HepG2 (cell line): ENCODE data around the gene ZFHX3. TPM values are rescaled to one million over a fixed set of nuclear protein-coding genes. Genes with fewer than 3 reads are reported as not detected.

Source experiments
- ATAC-seq: fragments of 200-7000 bp; cut with Tn5 transposase; 3 replicates; pipeline ENCODE4 v1.9.1; 2020; ENCODE audit warnings: mild to moderate bottlenecking, moderate library complexity
- BruUV-seq: library from RNA; stranded (reverse); fragments of 400-500 nt; replicated peaks from 2 replicates; lab custom pipeline; 2021; lab: Mats Ljungman, UMichigan
- CTCF ChIA-PET: fragments of 300-600 bp; formaldehyde crosslinking; extraction: SDS; loops from one replicate; lab custom pipeline; 2021; ENCODE audit warnings: low total read pairs, inconsistent platforms, low intra/inter-chr PET ratio; lab: Yijun Ruan, JAX
- POLR2A ChIA-PET: fragments of 350-600 bp; sonication (Branson Sonifier 250); formaldehyde crosslinking; loops from one replicate; lab custom pipeline; 2020; ENCODE audit warnings: antibody characterized with exemption, inconsistent platforms; lab: Yijun Ruan, JAX
- DNase-seq: peaks from one replicate; pipeline ENCODE4 v3.0.0-alpha.2; 2015; ENCODE audit warnings: low spot score
- FAIRE-seq: peaks from 3 replicates; lab custom pipeline; 2011; peaks lifted over from hg19 to GRCh38; lab: Jason Lieb, UNC
- H2AFZ ChIP-seq: one replicate; pipeline ENCODE4 v1.6.1; 2011; ENCODE audit warnings: low read length, inconsistent platforms
- H3K27ac ChIP-seq: fragments of 300-600 bp; 3 replicates; pipeline ENCODE4 v1.8.0; 2011; ENCODE audit warnings: mixed run types, mild to moderate bottlenecking, mixed read lengths, low read length, inconsistent platforms; ENCODE audit not compliant: insufficient read depth; ENCODE audit errors: extremely low read length
- H3K27me3 ChIP-seq, 2 experiments: fragments of 200-600 bp in 1 of 2; 2 replicates in 1 of 2; 3 replicates in 1 of 2; pipeline versions ENCODE4 v1.6.0 to v1.8.0; 2011; ENCODE audit warnings: low read length in 2 of 2, mild to moderate bottlenecking in 2 of 2, moderate library complexity in 2 of 2, inconsistent platforms in 1 of 2; ENCODE audit not compliant: insufficient read depth in 2 of 2, control insufficient read depth in 1 of 2
- H3K36me3 ChIP-seq, 2 experiments: fragments of 200-600 bp in 1 of 2; replicated peaks in 1 of 2; 2 replicates in 1 of 2; 3 replicates in 1 of 2; pipeline versions ENCODE4 v1.5.1 to v1.8.0; 2011; ENCODE audit warnings: low read length in 2 of 2, inconsistent platforms in 1 of 2; ENCODE audit not compliant: insufficient read depth in 2 of 2, control insufficient read depth in 1 of 2
- H3K4me1 ChIP-seq: 2 replicates; pipeline ENCODE4 v1.5.1; 2012; ENCODE audit warnings: low read length, inconsistent platforms; ENCODE audit not compliant: insufficient read depth
- H3K4me2 ChIP-seq: 2 replicates; pipeline ENCODE4 v1.6.0; 2011; ENCODE audit warnings: low read depth, low read length, inconsistent platforms
- H3K4me3 ChIP-seq, 3 experiments: fragments of 200-600 bp in 1 of 3; sonication (generic), shearing (Covaris generic) in 1 of 3; replicated peaks in 1 of 3; 2 replicates each; pipeline ENCODE4 v1.5.1; 2011 to 2016; ENCODE audit warnings: low read length in 3 of 3, inconsistent platforms in 2 of 3, low read depth in 2 of 3, mild to moderate bottlenecking in 2 of 3, control low read depth in 1 of 3, mixed read lengths in 1 of 3; ENCODE audit not compliant: insufficient read depth in 1 of 3
- H3K79me2 ChIP-seq: one replicate; pipeline ENCODE4 v1.6.1; 2011; ENCODE audit warnings: low read length, inconsistent platforms; ENCODE audit not compliant: insufficient read depth
- H3K9ac ChIP-seq: 2 replicates; pipeline ENCODE4 v1.6.0; 2011; ENCODE audit warnings: mild to moderate bottlenecking, low read depth, low read length, inconsistent platforms; ENCODE audit not compliant: insufficient read depth
- H3K9me3 ChIP-seq: 2 replicates; pipeline ENCODE4 v1.5.1; 2012; ENCODE audit warnings: mild to moderate bottlenecking, low read length
- H4K20me1 ChIP-seq: 2 replicates; pipeline ENCODE4 v1.6.0; 2011; ENCODE audit warnings: inconsistent platforms, mild to moderate bottlenecking, low read length, moderate library complexity; ENCODE audit not compliant: insufficient read depth
- ETV6 ChIP-seq: sonication (generic); formaldehyde crosslinking; conservative IDR thresholded peaks from 2 replicates; pipeline ENCODE4 v1.4.0; 2020; ENCODE audit warnings: missing genetic modification reagents
- MIER2 ChIP-seq: IDR thresholded peaks from 2 replicates; pipeline ENCODE4 v1.6.1; 2016; ENCODE audit warnings: missing biosample characterization, missing genetic modification reagents
- MXD4 ChIP-seq: IDR thresholded peaks from 2 replicates; pipeline ENCODE4 v1.6.1; 2016; ENCODE audit warnings: mild to moderate bottlenecking, missing biosample characterization, missing genetic modification reagents
- NFE2L1 ChIP-seq: sonication (generic); formaldehyde crosslinking; IDR thresholded peaks from 2 replicates; pipeline ENCODE4 v1.4.0; 2020; ENCODE audit warnings: missing genetic modification reagents, mild to moderate bottlenecking, borderline replicate concordance
- ZNF329 ChIP-seq: sonication (generic); formaldehyde crosslinking; IDR thresholded peaks from 2 replicates; pipeline ENCODE4 v1.9.0; 2021; ENCODE audit warnings: low read depth, mild to moderate bottlenecking, missing genetic modification reagents
- WGBS: methylation state at CpG from one replicate; pipeline ENCODE4 v1.1.6; 2017; ENCODE audit warnings: low lambda C conversion rate; 5-methylcytosine and 5-hydroxymethylcytosine counted together
- in situ Hi-C: cut with HindIII; loops from 2 replicates; pipeline ENCODE4 v1.10.0; 2017; ENCODE audit warnings: low pct_unique_long_range_greater_than_20kb; ENCODE audit not compliant: extremely low pct_ligation_motif_present
- intact Hi-C: fragments of 100-400 bp; cut with micrococcal nuclease; formaldehyde crosslinking; loops from one replicate; pipeline ENCODE4 v1.10.0; 2022; ENCODE audit not compliant: unreplicated experiment
- polyA plus RNA-seq, 8 experiments: library from polyadenylated mRNA; depleted of rRNA in 3 of 8; stranded (reverse) in 7 of 8; unstranded in 1 of 8; fragments of >200 nt; fragmentation: Illumina TruSeq in 4 of 8; extraction: Trizol in 4 of 8; gene quantifications; 2 replicates each; pipeline versions ENCODE4 v1.2.1 to v1.2.3, GENCODE V29; 2011 to 2016; ENCODE audit warnings: low read depth in 4 of 8, missing spikeins in 1 of 8, mixed read lengths in 1 of 8; ENCODE audit not compliant: insufficient read depth in 1 of 8
- total RNA-seq, 5 experiments: library from RNA; depleted of rRNA; stranded (reverse); fragments of >200 nt; fragmentation: Illumina TruSeq; extraction: Trizol; gene quantifications; 2 replicates each; pipeline ENCODE4 v1.2.3, GENCODE V29; 2016; ENCODE audit warnings: low read depth in 1 of 5
- TF ChIP-seq, protein P1 (sequence below): sonication (generic); formaldehyde crosslinking; IDR thresholded peaks from 2 replicates; pipeline ENCODE4 v1.5.1; 2020; ENCODE audit warnings: mild to moderate bottlenecking, missing genetic modification reagents
- TF ChIP-seq, protein P2 (sequence below): sonication (generic); formaldehyde crosslinking; IDR thresholded peaks from 2 replicates; pipeline ENCODE4 v1.5.0; 2020; ENCODE audit warnings: missing genetic modification reagents
- TF ChIP-seq, protein P3 (sequence below), 2 experiments: IDR thresholded peaks; 2 replicates each; pipeline ENCODE4 v1.6.1; 2011 to 2012; ENCODE audit warnings: low read length in 2 of 2, borderline replicate concordance in 1 of 2, low read depth in 1 of 2, mild to moderate bottlenecking in 1 of 2, moderate library complexity in 1 of 2
- TF ChIP-seq, protein P4 (sequence below): fragments of 450-650 bp; IDR thresholded peaks from 2 replicates; pipeline ENCODE4 v1.6.1; 2016

Gene ZFHX3
- total and polyA plus RNA-seq, 2 of the 13 experiments (the other 11 are each of a cell fraction or from before 2014, with no cell fraction given) = 5.0 to 6.0 TPM

DNA sequence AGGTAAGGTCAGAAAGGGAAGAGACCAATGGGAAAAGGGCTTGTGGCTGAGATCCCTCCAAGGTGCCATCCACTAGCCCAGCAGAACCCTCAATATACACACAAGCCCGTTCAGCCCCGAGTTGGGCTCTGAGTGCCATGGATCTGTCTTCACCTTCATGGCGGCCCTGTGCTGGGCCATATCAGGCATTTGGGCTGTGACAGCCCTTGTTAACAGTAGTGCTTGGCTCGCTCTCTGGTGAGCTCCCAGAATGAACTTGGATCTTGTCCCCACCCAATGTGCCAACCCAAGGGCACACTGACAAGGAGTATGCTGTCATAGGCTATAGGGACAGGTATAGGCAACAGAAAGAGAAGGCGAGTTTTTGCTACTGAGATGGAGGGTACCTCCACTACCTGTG lies 182.7 kb downstream of the ZFHX3 start (continued):
- TF ChIP-seq, protein P1, sequence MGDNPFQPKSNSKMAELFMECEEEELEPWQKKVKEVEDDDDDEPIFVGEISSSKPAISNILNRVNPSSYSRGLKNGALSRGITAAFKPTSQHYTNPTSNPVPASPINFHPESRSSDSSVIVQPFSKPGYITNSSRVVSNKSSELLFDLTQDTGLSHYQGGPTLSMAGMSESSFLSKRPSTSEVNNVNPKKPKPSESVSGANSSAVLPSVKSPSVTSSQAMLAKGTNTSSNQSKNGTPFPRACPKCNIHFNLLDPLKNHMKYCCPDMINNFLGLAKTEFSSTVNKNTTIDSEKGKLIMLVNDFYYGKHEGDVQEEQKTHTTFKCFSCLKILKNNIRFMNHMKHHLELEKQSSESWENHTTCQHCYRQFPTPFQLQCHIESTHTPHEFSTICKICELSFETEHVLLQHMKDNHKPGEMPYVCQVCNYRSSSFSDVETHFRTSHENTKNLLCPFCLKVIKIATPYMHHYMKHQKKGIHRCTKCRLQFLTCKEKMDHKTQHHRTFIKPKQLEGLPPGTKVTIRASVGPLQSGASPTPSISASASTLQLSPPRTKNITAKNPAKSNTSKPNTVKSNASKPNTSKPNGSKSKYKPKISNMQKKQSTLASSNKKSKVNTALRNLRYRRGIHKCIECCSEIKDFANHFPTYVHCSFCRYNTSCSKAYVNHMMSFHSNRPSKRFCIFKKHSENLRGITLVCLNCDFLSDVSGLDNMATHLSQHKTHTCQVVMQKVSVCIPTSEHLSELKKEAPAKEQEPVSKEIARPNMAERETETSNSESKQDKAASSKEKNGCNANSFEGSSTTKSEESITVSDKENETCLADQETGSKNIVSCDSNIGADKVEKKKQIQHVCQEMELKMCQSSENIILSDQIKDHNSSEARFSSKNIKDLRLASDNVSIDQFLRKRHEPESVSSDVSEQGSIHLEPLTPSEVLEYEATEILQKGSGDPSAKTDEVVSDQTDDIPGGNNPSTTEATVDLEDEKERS (CRISPR knock-in tag) = no peak
- TF ChIP-seq, protein P2, sequence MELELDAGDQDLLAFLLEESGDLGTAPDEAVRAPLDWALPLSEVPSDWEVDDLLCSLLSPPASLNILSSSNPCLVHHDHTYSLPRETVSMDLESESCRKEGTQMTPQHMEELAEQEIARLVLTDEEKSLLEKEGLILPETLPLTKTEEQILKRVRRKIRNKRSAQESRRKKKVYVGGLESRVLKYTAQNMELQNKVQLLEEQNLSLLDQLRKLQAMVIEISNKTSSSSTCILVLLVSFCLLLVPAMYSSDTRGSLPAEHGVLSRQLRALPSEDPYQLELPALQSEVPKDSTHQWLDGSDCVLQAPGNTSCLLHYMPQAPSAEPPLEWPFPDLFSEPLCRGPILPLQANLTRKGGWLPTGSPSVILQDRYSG (CRISPR knock-in tag) = no peak

DNA sequence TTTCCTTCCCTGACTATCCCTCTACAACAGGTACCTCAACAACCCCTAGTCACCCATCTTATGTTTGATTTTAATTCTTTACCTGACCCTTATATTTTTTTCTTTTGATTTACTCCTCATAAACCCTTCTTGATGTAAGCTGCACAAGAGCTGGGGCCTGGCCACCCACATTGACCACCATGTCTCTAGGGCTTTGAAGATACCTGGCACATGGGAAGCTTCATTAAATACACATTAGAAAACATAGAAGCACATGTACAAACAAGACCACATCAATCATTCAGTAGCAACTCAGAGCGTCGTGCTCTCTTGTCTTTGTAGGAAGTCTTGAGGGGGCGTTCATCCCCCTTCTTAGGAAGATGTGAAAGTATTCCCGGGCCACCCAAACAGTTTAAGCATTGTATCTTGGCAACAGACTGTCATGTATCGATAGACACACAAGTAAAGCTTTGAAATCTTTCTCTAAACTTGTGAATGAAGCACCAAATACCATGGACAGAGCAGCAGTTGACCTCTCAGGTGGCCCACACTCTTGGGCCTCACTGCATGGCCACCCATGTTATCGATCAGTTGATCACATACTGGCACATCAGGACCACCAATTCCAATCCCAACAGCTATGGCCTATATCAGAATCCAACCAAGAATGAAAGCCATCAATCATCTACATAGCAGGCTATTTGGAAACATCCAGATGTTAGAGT lies 183.6 kb downstream of the ZFHX3 start:
- FAIRE-seq (peak; percentile 4), DNase-seq (no peak), ATAC-seq (no peak)
- peaks cover 7% of the 10 kb centered on the region; the same call in 1 of the 2 replicates for H3K4me1 ChIP-seq
- intact Hi-C loops = no loop called here
- H3K9me3 ChIP-seq = no peaks in the 10 kb centered on the region
- in situ Hi-C loops = no loop called here
- H3K27me3 ChIP-seq = no peaks in the 10 kb centered on the region
- CTCF ChIA-PET = no interaction called here
- peaks cover 8 to 44% of the 10 kb centered on the region in 2 experiments for H3K36me3 ChIP-seq
- no peak overlapping the region for H3K4me2 ChIP-seq
- H2AFZ ChIP-seq = no peak overlapping the region
- TF ChIP-seq NFE2L1 (CRISPR knock-in tag) = no peak
- TF ChIP-seq, protein P3, sequence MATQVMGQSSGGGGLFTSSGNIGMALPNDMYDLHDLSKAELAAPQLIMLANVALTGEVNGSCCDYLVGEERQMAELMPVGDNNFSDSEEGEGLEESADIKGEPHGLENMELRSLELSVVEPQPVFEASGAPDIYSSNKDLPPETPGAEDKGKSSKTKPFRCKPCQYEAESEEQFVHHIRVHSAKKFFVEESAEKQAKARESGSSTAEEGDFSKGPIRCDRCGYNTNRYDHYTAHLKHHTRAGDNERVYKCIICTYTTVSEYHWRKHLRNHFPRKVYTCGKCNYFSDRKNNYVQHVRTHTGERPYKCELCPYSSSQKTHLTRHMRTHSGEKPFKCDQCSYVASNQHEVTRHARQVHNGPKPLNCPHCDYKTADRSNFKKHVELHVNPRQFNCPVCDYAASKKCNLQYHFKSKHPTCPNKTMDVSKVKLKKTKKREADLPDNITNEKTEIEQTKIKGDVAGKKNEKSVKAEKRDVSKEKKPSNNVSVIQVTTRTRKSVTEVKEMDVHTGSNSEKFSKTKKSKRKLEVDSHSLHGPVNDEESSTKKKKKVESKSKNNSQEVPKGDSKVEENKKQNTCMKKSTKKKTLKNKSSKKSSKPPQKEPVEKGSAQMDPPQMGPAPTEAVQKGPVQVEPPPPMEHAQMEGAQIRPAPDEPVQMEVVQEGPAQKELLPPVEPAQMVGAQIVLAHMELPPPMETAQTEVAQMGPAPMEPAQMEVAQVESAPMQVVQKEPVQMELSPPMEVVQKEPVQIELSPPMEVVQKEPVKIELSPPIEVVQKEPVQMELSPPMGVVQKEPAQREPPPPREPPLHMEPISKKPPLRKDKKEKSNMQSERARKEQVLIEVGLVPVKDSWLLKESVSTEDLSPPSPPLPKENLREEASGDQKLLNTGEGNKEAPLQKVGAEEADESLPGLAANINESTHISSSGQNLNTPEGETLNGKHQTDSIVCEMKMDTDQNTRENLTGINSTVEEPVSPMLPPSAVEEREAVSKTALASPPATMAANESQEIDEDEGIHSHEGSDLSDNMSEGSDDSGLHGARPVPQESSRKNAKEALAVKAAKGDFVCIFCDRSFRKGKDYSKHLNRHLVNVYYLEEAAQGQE (IDR thresholded peaks at IDR 0.05; ENCODE audit: borderline replicate concordance in 1 of 2, low read depth in 1 of 2, low read length in 2 of 2) = peak in 1 of 2 experiments; percentile 61; a peak in 1 of 4 replicates
- TF ChIP-seq ETV6 (CRISPR knock-in tag) = no peak
- TF ChIP-seq MIER2 (CRISPR knock-in tag) = 0 out of 2 replicates have a peak, but pooled peaks have one; percentile 36
- TF ChIP-seq, protein P4, sequence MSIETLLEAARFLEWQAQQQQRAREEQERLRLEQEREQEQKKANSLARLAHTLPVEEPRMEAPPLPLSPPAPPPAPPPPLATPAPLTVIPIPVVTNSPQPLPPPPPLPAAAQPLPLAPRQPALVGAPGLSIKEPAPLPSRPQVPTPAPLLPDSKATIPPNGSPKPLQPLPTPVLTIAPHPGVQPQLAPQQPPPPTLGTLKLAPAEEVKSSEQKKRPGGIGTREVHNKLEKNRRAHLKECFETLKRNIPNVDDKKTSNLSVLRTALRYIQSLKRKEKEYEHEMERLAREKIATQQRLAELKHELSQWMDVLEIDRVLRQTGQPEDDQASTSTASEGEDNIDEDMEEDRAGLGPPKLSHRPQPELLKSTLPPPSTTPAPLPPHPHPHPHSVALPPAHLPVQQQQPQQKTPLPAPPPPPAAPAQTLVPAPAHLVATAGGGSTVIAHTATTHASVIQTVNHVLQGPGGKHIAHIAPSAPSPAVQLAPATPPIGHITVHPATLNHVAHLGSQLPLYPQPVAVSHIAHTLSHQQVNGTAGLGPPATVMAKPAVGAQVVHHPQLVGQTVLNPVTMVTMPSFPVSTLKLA = peak; percentile 75
- TF ChIP-seq ZNF329 (CRISPR knock-in tag) = no peak
- TF ChIP-seq MXD4 (CRISPR knock-in tag) = no peak
- TF ChIP-seq, all 625 proteins: peak for 3
- no peak overlapping the region for H3K27ac ChIP-seq
- no peaks in the 10 kb centered on the region; the same call in 1 of the 2 replicates for H4K20me1 ChIP-seq
- no peak overlapping the region for H3K9ac ChIP-seq
- POLR2A ChIA-PET = no interaction called here
- no TSS peak for BruUV-seq
- H3K4me3 ChIP-seq = no peak overlapping the region
- no peaks in the 10 kb centered on the region for H3K79me2 ChIP-seq
- WGBS = 97% methylated on average over 6 of the region's 6 CpGs
